Measurements from ENCODE around the gene ZNF84. TPM values are rescaled to one million over a fixed set of nuclear protein-coding genes. Genes with fewer than 3 reads are reported as not detected.

Gene ZNF84
- total and polyA plus RNA-seq, 2 of the 8 experiments (the other 6 are each of a cell fraction or from before 2014, with no cell fraction given), result 8.9 to 34.0 TPM

DNA sequence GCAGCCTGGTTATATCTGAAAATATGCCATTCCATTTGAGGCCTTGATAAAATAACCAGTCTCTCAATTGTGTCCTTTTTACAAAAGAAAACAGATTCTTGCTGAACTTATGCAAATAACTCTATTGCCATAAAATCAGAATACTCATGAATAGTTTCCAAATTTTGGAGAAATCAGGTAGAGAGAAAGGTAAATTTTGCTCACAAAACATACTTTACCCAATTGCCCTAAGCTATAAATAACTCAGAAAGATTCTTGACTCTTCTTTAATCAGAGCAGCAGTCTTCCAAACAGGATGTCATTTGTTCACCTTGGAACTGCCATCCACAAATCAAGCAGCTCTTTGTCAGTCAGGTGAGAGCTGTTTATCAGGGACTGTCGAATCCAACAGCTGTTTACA, 38.6 kb upstream of the ZNF84 start (continued):
- no peak for TF ChIP-seq ASH2L (IDR thresholded peaks at IDR 0.05; ENCODE audit: low read length)
- TF ChIP-seq, protein P1, sequence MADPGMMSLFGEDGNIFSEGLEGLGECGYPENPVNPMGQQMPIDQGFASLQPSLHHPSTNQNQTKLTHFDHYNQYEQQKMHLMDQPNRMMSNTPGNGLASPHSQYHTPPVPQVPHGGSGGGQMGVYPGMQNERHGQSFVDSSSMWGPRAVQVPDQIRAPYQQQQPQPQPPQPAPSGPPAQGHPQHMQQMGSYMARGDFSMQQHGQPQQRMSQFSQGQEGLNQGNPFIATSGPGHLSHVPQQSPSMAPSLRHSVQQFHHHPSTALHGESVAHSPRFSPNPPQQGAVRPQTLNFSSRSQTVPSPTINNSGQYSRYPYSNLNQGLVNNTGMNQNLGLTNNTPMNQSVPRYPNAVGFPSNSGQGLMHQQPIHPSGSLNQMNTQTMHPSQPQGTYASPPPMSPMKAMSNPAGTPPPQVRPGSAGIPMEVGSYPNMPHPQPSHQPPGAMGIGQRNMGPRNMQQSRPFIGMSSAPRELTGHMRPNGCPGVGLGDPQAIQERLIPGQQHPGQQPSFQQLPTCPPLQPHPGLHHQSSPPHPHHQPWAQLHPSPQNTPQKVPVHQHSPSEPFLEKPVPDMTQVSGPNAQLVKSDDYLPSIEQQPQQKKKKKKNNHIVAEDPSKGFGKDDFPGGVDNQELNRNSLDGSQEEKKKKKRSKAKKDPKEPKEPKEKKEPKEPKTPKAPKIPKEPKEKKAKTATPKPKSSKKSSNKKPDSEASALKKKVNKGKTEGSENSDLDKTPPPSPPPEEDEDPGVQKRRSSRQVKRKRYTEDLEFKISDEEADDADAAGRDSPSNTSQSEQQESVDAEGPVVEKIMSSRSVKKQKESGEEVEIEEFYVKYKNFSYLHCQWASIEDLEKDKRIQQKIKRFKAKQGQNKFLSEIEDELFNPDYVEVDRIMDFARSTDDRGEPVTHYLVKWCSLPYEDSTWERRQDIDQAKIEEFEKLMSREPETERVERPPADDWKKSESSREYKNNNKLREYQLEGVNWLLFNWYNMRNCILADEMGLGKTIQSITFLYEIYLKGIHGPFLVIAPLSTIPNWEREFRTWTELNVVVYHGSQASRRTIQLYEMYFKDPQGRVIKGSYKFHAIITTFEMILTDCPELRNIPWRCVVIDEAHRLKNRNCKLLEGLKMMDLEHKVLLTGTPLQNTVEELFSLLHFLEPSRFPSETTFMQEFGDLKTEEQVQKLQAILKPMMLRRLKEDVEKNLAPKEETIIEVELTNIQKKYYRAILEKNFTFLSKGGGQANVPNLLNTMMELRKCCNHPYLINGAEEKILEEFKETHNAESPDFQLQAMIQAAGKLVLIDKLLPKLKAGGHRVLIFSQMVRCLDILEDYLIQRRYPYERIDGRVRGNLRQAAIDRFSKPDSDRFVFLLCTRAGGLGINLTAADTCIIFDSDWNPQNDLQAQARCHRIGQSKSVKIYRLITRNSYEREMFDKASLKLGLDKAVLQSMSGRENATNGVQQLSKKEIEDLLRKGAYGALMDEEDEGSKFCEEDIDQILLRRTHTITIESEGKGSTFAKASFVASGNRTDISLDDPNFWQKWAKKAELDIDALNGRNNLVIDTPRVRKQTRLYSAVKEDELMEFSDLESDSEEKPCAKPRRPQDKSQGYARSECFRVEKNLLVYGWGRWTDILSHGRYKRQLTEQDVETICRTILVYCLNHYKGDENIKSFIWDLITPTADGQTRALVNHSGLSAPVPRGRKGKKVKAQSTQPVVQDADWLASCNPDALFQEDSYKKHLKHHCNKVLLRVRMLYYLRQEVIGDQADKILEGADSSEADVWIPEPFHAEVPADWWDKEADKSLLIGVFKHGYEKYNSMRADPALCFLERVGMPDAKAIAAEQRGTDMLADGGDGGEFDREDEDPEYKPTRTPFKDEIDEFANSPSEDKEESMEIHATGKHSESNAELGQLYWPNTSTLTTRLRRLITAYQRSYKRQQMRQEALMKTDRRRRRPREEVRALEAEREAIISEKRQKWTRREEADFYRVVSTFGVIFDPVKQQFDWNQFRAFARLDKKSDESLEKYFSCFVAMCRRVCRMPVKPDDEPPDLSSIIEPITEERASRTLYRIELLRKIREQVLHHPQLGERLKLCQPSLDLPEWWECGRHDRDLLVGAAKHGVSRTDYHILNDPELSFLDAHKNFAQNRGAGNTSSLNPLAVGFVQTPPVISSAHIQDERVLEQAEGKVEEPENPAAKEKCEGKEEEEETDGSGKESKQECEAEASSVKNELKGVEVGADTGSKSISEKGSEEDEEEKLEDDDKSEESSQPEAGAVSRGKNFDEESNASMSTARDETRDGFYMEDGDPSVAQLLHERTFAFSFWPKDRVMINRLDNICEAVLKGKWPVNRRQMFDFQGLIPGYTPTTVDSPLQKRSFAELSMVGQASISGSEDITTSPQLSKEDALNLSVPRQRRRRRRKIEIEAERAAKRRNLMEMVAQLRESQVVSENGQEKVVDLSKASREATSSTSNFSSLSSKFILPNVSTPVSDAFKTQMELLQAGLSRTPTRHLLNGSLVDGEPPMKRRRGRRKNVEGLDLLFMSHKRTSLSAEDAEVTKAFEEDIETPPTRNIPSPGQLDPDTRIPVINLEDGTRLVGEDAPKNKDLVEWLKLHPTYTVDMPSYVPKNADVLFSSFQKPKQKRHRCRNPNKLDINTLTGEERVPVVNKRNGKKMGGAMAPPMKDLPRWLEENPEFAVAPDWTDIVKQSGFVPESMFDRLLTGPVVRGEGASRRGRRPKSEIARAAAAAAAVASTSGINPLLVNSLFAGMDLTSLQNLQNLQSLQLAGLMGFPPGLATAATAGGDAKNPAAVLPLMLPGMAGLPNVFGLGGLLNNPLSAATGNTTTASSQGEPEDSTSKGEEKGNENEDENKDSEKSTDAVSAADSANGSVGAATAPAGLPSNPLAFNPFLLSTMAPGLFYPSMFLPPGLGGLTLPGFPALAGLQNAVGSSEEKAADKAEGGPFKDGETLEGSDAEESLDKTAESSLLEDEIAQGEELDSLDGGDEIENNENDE (IDR thresholded peaks at IDR 0.05; ENCODE audit: insufficient replicate concordance, low read length), result no peak
- TF ChIP-seq SAP30 (IDR thresholded peaks at IDR 0.05; ENCODE audit: insufficient read depth, insufficient replicate concordance, low read length), result no peak
- TF ChIP-seq SP4 (IDR thresholded peaks at IDR 0.05; ENCODE audit: low read length), result no peak
- TF ChIP-seq, protein P2, sequence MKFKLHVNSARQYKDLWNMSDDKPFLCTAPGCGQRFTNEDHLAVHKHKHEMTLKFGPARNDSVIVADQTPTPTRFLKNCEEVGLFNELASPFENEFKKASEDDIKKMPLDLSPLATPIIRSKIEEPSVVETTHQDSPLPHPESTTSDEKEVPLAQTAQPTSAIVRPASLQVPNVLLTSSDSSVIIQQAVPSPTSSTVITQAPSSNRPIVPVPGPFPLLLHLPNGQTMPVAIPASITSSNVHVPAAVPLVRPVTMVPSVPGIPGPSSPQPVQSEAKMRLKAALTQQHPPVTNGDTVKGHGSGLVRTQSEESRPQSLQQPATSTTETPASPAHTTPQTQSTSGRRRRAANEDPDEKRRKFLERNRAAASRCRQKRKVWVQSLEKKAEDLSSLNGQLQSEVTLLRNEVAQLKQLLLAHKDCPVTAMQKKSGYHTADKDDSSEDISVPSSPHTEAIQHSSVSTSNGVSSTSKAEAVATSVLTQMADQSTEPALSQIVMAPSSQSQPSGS (IDR thresholded peaks at IDR 0.05; ENCODE audit: low read length), result no peak
- no peak for TF ChIP-seq CREB1 (IDR thresholded peaks at IDR 0.05)

Data from H1 (cell line).